Fibroblast of skin of right quadriceps (primary cell): ENCODE results near the gene BTG4.
A peak's percentile ranks its signal among the peaks of the same experiment; 100 is the strongest.

Experiments used
- DNase-seq: peaks from one replicate; pipeline ENCODE4 v3.0.0-alpha.2; 2013

BTG4 gene

GRCh38 chr11:111512296-111513239 is at the start of gene BTG4:
Gene BTG4 (minus strand): TSS chr11:111512386. CDS start chr11:111498776, 13,610 bp downstream.
- DNase-seq = no peak

- DNase-seq = peak; percentile 89
These were observed 49.7 kb upstream of the BTG4 start for GRCh38 chr11:111561791-111562325.

DNA sequence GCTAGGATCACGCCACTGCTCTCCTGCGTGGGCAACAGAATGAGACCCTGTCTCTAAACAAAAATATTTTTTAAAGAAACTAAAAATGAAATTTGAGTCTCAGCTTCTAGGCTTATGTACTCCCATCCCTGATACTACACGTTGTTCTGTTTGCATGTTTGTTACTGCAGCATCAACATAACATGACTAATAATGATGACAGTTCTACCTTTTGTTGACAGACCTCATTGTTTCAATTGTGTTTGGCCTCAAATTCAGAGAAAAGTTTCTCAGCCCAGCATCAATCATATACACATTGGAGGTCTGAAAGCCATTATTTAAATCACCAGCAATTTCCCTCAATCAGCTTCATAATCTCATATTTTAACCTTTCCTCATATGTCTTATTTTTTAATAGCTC is 49.1 kb upstream of the BTG4 start:
- no peak for DNase-seq

DNA sequence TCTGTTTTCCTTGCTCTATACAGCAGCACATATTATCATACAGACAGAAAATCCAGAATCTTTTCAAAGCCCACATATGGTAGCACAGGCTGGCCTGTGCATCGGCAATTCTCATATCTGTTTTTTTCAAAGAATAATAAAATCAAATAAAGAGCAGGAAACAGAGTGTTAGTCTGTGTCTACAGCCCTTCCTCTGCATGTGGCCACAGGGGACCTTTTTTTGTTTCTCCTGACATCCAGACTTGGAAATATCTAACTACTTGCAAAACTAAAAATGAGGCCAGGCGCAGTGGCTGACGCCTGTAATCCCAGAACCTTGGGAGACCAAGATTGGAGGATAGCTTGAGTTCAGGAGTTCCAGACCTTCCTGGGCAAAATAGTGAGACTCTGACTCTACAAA is 48.6 kb upstream of the BTG4 start:
- no peak for DNase-seq

DNA sequence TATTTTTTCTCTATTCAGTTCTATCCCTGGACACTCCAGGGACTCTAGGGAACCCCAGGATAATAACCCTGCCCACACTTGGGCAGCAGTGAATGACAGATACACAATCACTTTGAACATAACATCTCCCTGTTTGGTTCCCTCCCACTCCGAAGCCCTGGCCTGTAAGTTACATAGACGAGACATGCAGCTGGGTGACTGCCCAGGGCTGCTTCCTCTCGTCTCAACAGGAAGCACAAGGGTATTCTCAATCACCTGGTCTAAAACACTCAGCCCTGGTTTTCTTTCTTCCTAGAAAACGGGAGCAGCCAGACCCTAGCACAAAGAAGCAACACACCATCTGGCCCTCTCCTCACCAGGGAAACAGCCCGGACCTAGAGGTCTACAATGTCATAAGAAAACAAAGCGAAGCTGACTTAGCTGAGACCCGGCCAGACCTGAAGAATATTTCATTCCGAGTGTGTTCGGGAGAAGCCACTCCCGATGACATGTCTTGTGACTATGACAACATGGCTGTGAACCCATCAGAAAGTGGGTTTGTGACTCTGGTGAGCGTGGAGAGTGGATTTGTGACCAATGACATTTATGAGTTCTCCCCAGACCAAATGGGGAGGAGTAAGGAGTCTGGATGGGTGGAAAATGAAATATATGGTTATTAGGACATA is 47.7 kb upstream of the BTG4 start:
- no peak for DNase-seq

GRCh38 chr11:111557425-111558111 is 45.4 kb upstream of the BTG4 start:
- DNase-seq = peak; percentile 99

- peak; percentile 70 for DNase-seq
These were observed 43.1 kb upstream of the BTG4 start for GRCh38 chr11:111555255-111555654.

DNA sequence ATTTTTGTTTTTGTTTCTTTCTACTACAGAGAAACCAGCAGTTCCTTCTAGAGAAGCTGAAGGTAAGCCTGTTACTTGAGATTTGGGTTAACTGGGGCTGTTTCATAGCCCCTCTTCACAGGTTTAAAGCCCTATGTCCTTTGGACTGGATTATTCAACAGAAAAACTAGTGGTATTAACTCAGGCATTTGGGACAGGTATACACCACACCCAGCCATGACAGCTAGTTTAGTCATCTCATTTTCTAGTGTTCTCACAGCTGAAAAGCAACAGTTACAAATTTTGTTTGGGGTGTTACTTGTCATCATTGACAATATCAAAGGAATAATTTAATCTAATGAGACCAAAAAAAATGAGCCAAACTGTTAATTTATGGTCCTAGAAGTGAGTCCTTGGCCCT is 42.3 kb upstream of the BTG4 start:
- DNase-seq = no peak

DNA sequence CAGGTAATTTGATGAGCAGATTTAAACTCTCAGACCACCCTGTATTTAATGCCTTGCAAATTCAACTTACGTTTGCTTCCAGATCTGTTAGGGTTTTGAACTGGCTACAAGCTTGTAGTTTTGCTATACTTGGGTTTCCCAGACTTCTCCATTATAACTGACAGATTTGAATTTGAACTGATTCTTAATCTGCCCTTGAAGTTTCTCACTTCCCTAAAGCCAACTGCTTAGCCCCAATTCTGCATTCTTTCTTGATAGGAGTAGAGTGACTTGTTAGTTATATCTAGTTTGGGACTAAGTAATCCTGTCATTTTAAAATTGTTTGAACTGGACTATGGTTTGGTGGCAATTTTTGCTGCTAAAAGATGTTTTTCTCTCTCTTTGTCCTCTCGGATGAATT is 38.1 kb upstream of the BTG4 start:
- DNase-seq = no peak

DNA sequence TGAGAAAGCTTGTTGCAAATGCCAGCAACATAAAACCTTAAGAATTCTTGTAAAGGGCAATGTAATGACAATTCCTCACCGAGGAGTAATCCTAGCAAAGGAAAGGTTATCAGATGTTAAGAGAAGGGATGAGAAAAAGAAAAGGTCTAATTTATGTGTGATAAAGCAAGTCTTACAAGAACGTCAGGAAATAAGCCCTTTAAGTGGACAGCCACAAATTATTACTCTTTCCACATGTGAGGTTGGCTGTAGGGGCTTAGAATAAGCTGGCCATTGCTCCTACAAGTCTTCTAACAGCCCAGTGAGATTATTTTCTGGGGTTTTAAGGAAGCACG is 37.6 kb upstream of the BTG4 start:
- DNase-seq = no peak

DNA sequence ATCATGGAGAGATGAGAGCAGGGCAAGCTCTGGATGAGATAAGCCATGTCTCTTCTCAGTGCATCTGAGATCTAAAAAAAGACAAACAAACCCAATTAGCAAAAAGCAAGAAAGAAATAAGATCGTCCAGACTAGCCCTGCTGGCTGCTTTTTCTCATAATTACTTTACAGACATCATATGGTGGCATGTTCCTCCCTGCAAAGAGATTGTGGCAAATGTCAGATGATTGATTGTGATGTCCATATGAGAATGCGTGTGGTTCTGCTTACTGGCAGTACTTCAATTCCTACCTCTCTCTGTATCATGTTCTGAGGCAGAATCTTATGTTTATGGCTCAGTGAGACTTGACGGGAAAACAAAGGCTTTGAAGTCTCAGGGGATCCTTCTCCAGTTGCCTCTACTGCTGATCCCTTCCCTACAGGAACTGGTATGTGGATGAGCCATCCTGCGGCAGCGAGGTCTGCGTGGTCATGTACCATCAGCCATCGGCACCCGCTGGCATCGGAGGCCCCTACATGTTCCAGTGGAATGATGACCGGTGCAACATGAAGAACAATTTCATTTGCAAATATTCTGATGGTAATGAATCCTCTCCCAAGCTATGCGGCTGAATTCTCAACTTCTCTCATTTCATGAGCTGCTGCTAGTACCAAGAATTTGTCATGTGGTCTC is 37.1 kb upstream of the BTG4 start:
- peak; percentile 48 for DNase-seq

- DNase-seq = no peak
These were observed 36.3 kb upstream of the BTG4 start for GRCh38 chr11:111548525-111548924.

- DNase-seq = no peak
These were observed 30.6 kb upstream of the BTG4 start for GRCh38 chr11:111542606-111543275.

DNA sequence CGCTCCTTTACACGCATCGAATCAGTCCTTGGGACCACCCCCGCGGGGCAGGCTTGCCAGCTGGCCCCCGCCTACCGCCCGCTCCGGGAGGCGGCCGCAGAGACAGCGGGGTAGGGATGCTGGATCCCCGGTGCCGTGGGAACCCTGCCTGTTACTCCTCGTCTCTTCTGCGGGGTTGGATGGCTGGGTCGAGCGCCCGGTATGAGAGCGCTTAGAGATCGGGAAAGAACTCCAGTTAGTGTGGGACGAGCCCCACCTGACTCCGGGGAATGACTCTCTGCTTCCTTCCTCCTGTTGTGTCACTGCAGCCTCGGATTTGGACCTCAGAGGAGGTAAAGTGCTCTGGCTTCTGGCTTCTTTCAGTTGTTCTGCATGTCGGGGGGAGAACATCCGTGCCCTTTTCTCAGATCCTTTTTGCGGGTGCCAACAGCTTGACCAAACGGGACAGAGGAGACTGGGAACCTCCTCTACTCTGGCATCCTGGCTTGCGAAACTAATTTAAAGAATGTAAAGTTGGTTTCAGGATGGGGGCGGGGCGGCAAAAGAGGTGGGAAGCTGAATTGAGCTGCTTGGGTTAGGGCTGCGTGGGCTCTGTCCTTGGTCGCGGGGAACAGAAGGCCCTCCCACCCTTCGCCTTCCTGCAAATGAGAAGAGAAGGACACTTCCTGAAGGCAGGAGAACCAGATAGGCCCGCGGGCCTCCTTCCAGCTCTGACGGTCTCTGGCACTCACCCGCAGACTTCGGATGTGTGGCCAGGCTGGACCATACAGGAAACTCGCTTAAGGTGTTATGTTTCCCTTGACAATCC is 29.3 kb upstream of the BTG4 start:
- DNase-seq = peak; percentile 89

DNA sequence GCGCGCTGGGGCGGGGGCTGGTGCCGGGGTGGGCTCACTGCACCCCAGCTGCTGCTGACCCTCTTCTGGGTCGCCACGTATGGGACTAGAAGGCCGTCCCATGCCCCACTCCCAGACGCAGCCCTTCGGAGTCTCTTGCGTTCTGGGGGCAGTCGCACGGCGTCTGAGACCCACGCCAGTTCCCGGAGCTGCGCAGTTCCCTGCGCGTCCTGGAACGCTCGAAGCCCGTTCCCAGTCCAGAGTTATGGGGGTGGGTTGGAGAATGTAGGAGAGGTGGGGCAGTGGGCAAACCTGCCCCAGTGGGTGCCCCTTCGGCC is 28.7 kb upstream of the BTG4 start:
- DNase-seq = no peak

GRCh38 chr11:111540114-111540936 is 28.1 kb upstream of the BTG4 start, which contains the start of gene LAYN:
Gene LAYN (plus strand): TSS chr11:111540720. CDS start chr11:111540844, 124 bp downstream.
- DNase-seq = peak; percentile 77

DNA sequence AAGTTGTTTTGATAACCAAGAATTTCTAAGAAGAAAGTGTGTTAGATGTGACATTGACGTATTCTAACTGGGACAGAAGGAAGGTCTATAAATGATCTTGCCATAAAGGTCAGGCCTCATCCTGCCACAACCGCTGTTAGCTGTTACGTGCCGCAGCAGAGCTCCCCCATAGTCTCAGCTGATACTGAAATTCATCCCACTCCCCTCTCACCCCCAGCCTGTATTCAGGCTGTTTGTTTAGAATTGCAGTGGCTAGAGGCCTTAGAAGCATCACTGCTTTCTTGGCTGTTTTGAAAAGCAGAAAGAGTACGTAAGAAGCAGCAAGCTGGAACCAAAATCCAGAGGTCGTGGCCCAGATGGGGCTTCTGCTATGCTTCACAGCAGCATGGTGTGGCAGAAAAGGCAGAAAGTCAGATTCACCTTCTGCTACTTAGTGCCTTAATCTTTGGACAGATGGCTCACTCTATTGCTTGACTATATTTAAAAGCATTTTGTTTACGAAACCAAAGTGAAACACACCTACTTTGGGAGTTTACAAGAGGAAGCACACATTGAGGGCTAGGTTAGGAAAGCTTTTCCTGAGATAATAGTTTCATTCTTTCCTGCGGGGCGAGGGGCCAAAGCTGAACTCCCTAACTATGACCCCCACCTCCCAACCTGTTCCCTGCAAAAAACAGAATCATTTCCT is 27.4 kb upstream of the BTG4 start:
- DNase-seq = no peak

GRCh38 chr11:111538407-111539114 is 26.4 kb upstream of the BTG4 start:
- no peak for DNase-seq

DNA sequence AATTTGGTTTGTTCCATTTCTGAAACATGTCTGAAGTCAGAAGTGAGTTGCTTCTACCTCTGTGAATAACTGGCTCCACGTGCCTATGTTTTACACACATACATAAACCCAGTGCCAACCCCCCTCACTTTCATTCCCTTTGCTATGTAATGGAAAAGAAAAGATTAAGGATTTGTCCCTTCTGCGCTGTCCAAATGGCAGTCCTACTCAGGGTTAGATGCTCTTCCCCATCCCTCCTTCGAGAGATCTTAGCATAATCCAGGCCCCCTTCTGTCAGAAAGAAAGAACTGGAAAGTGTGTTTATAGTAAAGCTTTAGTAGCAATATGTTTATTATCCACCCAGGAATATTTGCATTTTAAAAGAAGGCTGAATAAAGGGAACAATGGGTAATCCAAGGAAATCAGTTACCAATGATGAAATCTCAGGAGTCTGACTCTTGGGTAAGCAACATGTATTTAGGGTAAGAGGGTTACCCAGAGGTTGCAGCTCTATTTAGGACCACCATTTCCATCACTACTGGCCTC is 25.2 kb upstream of the BTG4 start:
- DNase-seq = no peak
